Measurements from ENCODE around the gene OPCML. TPM values are rescaled to one million over a fixed set of nuclear protein-coding genes. Genes with fewer than 3 reads are reported as not detected.
A peak's percentile ranks its signal among the peaks of the same experiment; 100 is the strongest.

Gene OPCML
- total RNA-seq, 1 donor from 2014 or later = 0.09 TPM

GRCh38 chr11:133078012-133078411 lies 454.3 kb downstream of the OPCML start:
- no peak for DNase-seq (ENCODE audit: low spot score)

- DNase-seq (ENCODE audit: low spot score) = no peak
Observed at GRCh38 chr11:133075351-133075750, 456.9 kb downstream of the OPCML start.

GRCh38 chr11:133072858-133073582 lies 459.3 kb downstream of the OPCML start:
- no peak for DNase-seq (ENCODE audit: low spot score)

- DNase-seq (ENCODE audit: low spot score) = no peak
Observed at GRCh38 chr11:133072378-133072777, 459.9 kb downstream of the OPCML start.

- DNase-seq (ENCODE audit: low spot score) = no peak
Observed at GRCh38 chr11:133070791-133071190, 461.5 kb downstream of the OPCML start.

GRCh38 chr11:133070021-133070713 lies 462.1 kb downstream of the OPCML start:
- no peak for DNase-seq (ENCODE audit: low spot score)

- no peak for DNase-seq (ENCODE audit: low spot score)
Observed at GRCh38 chr11:133065847-133066485, 466.3 kb downstream of the OPCML start.

- DNase-seq (ENCODE audit: low spot score) = no peak
Observed at GRCh38 chr11:133064961-133065360, 467.3 kb downstream of the OPCML start.

- peak; percentile 21 for DNase-seq (ENCODE audit: low spot score)
Observed at GRCh38 chr11:133064152-133064877, 468.0 kb downstream of the OPCML start.

- DNase-seq (ENCODE audit: low spot score) = no peak
Observed at GRCh38 chr11:133058501-133058900, 473.8 kb downstream of the OPCML start.

- DNase-seq (ENCODE audit: low spot score) = no peak
Observed at GRCh38 chr11:133053124-133053776, 479.1 kb downstream of the OPCML start.

- no peak for DNase-seq (ENCODE audit: low spot score)
Observed at GRCh38 chr11:133052537-133052936, 479.8 kb downstream of the OPCML start.

- DNase-seq (ENCODE audit: low spot score) = no peak
Observed at GRCh38 chr11:133049244-133050019, 482.9 kb downstream of the OPCML start.

GRCh38 chr11:133048270-133048669 lies 484.0 kb downstream of the OPCML start:
- no peak for DNase-seq (ENCODE audit: low spot score)

- no peak for DNase-seq (ENCODE audit: low spot score)
Observed at GRCh38 chr11:133047771-133048115, 484.6 kb downstream of the OPCML start.

GRCh38 chr11:133047036-133047770 lies 485.1 kb downstream of the OPCML start:
- DNase-seq (ENCODE audit: low spot score) = no peak

- DNase-seq (ENCODE audit: low spot score) = no peak
Observed at GRCh38 chr11:133046252-133046651, 486.0 kb downstream of the OPCML start.

GRCh38 chr11:133041928-133042882 lies 490.1 kb downstream of the OPCML start:
- DNase-seq (ENCODE audit: low spot score) = no peak

GRCh38 chr11:133041181-133041580 lies 491.1 kb downstream of the OPCML start:
- DNase-seq (ENCODE audit: low spot score) = no peak

All from mucosa of gallbladder (tissue), 1 donor.